T-helper 1 cell (primary cell): ENCODE results near the gene MACROD1.

Source experiments
- DNase-seq, 5 donors: peaks; one replicate each; pipeline ENCODE4 v3.0.0-alpha.2; 2012 to 2020

MACROD1 gene

GRCh38 chr11:64150481-64151239 lies 15.3 kb downstream of the MACROD1 start:
- DNase-seq: no peak

DNA sequence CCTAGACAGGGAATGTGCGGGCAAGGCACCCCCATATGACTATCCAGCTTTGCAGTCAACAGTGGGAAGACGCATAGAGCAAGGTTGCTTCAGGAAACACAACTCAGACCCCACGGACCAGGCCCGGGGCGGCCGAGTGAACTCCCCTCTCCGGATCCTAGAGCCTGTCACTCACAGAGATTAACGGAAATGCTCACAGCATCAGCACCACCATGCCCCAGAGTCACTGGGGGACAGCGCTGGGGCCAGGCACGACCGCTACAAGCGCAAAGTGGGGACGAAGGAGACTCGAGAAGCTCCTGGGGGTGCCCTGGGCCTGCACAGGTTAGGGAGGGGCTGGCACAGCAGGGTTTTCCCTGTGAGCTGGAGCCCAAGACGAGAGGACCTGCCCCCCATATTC lies 15.9 kb downstream of the MACROD1 start:
- no peak for DNase-seq

GRCh38 chr11:64148917-64149617 lies 16.8 kb downstream of the MACROD1 start:
- no peak for DNase-seq

DNA sequence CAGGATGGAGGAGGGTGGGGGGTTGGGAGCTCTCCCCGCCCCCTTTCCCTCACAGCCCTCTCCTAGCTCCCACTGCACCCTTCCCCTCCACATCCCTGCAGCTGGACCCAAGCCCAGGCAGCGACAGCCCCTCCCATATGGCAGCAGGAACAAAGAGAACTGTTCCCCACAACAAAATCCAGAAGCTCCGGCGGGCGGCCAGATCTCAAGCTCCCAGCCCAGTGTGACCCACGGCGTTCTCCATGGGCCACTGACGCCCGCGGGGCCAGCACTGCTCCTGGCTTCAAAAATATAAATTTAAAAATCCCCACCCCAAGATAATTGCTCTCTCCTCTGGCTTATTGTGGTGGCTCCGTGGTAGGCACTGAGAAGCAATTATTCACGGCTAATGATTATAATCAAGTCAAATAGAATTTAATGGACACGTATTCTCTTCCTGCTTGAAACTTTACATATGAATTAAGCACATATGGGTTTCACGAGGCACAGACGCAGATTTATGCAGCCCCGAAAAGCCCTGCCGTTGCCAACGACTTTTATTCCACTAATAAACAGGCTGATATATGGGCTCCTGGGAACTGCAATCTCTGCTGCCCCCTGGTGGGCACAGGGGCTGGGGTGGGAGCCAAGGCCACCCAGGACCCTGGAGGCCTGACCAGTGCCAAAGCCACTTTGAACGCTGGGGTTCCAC lies 17.5 kb downstream of the MACROD1 start:
- peak; percentile 41 to 64 (median 57) for DNase-seq

DNA sequence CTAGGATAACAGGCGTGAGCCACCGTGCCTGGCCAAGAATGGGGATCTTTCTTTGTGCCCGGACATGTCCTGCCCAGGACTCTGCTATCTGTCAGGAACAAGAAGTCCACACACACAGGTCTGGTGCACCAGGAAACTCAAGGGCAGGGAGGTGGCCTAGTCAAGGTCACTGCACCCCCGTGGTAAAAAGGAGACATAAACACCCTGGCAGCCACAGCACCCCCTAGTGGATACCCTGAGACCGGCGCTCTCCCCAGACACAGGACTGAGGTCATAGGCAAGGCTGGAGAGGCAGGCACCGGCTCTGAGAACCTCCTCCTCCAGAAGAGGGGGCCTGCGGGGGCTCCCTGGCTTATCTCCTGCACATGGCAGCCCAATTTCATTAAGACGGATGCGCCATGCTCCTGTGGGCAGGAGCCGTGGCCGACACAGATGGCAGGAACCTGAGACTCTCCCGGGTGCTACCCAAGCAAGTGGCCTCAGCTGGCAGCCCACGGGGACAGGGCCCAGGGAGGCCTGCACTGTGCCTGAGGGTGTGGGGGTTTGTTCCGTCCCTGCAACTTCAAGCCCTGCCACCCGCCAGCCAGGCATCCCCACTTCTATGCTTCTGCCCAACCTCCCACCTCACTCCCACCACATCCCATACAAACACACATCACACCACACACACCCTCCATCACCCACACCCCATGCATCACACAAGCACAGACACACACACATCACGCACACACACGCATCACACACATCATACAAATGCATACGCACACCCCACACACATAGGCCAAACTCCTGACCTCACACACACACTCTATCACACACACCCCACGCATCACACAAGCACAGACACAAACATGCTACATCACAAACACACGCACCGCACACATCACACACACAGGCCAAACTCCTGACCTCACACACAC lies 19.6 kb downstream of the MACROD1 start:
- peak in 4 of 5 donors; percentile 37 to 65 (median 50) for DNase-seq

GRCh38 chr11:64144587-64145472 lies 21.1 kb downstream of the MACROD1 start:
- no peak for DNase-seq

GRCh38 chr11:64141081-64141783 lies 24.7 kb downstream of the MACROD1 start:
- no peak for DNase-seq

DNA sequence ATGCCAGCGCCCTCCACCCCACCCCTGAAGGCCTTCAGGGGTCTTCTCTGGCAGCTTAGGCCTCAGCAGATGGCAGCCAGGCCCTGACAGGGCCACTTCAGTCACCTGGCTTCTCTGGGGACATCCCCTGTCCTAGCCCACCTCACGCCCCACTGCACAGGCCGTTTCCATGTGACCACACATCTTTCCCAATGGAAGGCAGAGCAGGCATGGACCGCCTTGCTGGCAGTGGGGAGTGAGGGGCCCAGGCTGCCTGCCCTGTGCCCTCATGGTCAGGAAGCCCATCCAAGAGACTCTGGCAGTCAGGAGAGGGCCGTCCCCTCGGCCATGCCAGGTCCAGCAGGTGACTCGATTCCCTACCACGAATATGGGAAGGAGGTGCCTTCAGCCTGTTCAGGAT lies 25.8 kb downstream of the MACROD1 start:
- DNase-seq: no peak

- DNase-seq: no peak
These were observed 26.9 kb downstream of the MACROD1 start for GRCh38 chr11:64139049-64139448.

GRCh38 chr11:64138398-64138797 lies 27.5 kb downstream of the MACROD1 start:
- no peak for DNase-seq

DNA sequence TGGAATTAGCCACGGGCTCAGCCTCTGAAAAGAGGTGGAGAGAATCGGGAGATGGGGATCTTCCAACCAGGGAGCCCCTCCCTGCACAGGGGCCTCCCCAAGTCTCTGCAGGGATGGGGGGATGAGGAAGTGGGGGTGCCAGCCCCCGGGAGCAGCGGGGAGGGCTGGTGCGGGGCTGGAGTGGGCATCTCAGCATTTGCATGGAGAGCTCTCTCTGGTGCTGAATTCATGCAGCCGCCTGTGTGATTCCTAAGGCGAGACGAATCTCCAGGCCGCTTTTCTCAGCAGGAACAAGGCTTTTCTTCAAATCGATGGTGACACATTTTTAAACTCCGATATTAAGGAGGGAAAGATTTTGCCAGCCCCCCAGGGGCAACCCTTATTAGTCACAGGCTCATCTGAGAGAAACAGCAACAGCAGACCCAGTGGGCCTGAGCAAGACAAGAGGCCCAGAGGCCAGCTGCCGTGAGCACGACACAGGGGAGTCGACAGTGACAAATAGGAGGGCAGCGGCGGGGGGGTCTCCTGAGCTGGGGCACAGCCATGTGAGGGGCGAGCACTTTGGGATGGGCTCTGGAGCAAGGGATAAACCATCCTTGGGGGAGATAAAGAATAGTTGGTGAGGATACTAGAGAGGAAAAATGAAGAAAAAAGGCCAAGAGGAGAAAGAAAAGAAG lies 29.0 kb downstream of the MACROD1 start:
- DNase-seq: no peak

- DNase-seq: no peak
These were observed 30.2 kb downstream of the MACROD1 start for GRCh38 chr11:64135711-64136110.

DNA sequence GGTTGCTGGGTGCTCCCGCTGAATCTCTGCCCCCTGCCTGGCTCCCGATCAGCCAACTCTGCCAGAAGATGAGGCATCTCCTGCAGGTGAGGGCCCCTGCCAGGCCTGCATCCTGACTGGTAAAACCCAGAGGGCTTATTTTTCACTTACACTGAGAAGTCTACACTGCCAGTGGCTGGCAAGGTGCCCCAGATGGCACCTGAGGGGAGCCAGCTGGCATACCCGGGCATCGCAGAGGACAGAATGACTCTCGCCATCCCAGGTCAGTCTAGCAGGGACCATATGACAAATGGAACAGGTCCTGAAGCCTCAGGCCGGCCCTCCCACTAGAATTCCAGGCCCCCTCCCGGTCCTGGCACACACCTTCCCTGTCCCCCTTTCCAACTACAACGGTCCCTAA lies 30.9 kb downstream of the MACROD1 start:
- DNase-seq: no peak

- no peak for DNase-seq
These were observed 32.8 kb downstream of the MACROD1 start for GRCh38 chr11:64132982-64133705.

- no peak for DNase-seq
These were observed 33.6 kb downstream of the MACROD1 start for GRCh38 chr11:64132191-64132771.

GRCh38 chr11:64131683-64132190 lies 34.2 kb downstream of the MACROD1 start:
- DNase-seq: no peak

- DNase-seq: no peak
These were observed 35.3 kb downstream of the MACROD1 start for GRCh38 chr11:64130618-64131017.

DNA sequence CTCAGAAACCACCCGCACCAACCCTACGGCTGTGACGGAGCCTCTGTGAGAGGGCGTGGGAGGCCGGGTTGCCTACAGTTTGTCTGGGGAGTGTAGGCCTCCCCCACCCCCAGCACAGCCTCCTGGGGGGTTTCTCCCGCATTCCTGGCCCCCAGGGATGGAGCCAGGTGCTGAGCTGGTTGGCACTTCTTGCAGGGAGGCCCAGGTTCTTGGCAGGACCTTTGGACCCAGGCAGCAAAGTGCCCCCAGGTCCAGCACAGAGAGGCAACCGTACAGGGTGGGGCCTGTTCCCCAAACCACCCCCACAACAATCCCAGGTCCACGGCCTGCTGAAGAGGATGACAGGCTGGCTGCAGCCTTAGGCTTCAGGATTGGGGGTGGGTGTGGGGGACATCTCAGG lies 36.5 kb downstream of the MACROD1 start:
- DNase-seq: no peak
